CD4-positive, alpha-beta T cell treated with Interleukin-15 for 4 hours (primary cell): ENCODE data around the gene MPV17.
"Not testable (repeated sequence)": the region's sequence is repeated elsewhere in the genome, so short reads cannot be mapped to it uniquely, and the experiment has no call there.

Source experiments
- DNase-seq: peaks from one replicate; pipeline ENCODE4 v3.0.0-alpha.2; 2020; ENCODE audit warnings: low spot score

MPV17 gene

DNA sequence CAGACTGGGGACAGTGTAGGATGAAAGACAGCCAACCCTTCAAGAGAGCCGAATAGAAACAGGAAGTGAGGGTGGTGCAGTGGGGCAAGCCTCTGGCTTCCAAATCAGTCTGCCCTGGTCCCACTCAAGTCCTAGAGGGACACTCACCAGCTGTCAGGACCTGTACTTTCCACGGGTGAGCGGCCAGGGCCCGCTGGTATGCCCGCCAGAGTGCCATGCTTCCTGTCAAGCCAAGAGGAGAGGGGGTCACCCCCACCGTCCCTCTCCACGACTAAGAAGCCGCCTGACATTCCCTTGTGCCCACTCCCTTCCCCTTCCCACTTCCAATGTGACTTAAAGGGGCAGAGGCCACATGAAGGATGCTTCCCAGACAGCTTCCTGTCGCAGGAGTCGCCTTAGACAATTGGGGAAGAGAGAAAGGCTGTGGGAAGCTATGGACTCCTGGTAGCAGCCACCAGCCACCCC is 564 bp downstream of the MPV17 start:
- no peak for DNase-seq

DNA sequence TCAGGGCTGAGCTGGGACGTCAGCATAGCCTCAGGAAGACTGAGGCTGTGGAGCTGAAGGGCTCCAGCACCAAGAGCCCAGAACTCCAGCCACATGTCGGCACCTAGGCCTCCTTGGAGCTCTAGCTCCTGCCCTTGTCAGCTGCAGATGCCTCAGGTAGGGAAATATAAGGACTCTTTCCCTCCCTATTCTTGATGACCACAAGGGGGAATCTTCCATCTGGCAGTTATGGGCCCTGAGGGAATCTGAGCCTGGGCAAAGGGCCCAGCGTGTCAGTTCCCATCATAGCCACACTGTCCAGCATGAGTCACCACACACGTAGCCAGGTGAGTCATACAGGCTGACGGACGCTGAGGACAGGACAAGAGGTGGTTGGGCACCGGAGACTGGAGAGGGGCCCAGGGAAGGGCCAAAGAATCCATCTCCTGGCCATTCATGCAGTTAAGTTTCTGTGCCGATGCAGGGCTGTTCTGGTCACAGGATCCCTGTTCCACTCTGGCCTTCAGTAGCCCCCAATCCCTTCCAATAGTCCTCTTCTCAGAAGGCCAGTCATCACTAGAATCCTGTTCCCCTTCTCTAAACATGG is 1.8 kb downstream of the MPV17 start:
- DNase-seq = no peak

DNA sequence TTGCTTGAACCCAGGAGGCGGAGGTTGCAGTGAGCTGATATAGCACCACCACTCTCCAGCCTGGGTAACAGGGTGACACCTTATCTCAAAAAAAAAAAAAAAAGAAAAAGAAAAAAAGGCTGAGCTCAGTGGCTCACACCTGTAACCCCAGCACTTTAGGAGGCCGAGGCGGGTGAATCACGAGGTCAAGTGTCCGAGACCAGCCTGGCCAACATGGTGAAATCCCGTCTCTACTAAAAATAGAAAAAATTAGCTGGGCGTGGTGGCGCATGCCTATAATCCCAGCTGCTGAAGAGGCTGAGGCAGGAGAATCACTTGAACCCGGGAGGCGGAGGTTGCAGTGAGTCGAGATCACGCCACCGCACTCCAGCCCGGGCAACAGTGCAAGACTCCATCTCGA is 3.1 kb downstream of the MPV17 start:
- DNase-seq = not testable (repeated sequence)

DNA sequence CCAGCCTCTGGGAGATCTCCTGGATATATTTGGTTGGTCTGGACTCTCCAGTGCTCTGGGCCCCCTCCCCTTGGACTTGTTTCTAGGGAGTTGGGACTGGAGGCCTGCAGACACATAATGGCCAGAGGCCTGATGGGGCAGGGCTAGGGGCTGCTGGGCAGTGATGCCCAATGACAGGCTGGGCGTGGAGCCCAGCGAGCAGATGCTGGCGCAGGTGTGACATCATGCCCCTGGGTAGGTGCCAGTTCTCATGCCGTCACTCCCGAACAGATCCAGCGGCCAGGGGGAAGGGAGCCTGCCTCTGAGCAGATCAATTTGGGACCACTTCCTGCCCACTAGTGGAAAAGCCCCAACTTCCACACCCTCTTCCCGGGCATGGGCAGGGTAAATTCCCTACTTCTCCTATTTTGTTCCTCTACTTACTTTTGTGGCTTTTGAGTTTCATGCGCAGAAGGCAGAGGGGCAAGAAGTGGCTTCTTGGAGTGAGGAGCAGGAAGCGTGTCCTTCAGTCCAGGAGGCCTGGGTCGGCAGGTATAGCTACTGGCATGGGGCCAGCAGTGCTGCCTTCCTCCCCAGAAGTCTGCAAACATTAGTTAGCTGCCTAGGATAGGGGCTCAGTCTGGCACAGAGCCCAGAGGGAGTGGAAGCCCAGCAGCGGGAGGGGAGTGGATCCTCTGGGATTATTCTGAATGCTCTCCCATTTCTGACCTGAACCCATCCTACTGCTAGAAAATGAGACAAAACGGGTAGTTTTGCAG is 6.1 kb downstream of the MPV17 start:
- DNase-seq = no peak

DNA sequence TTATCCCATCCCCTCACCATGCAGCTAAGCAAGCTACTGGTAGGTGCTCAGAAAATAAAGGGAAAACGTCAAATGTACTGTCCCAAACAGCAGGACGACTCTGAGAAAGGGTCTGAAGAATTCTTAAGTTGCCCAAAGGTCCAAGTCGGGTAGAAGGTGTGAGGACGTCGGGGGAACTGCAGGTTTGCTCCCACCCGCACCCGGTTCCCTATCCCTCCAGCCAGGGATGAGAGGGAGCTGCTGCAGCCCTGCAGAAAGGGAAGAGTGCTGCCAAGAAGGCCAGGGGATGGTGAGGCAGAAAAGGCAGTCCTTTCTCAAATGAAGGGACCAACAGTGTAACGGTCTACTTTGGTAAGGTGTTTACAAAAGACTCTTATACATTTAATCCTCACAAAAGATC is 7.8 kb downstream of the MPV17 start:
- DNase-seq = no peak

- no peak for DNase-seq
Measured at GRCh38 chr2:27314709-27315108, 8.2 kb downstream of the MPV17 start.

- DNase-seq = no peak
Measured at GRCh38 chr2:27313882-27314645, 8.8 kb downstream of the MPV17 start.

DNA sequence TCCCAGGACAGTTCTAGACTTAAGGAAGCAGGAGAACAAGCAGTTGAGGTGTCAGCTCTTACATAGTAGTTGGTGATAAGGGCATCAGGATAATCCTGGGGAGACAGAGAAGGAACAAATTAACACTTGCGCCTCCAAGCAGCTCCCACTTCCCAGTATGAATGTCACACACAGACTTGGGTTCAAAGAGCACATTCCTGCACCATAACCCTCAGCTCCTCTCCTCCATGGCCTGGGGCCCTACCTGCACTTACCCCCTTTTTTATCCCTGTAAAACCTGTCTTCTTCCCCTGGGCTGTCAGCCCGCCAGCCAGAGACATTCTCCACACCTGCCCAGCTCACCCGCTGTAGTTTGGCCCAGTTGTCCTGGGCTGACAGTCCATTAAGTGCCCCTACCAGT is 10.7 kb downstream of the MPV17 start:
- DNase-seq = no peak

GRCh38 chr2:27309651-27310050 is 13.2 kb downstream of the MPV17 start:
- no peak for DNase-seq

GRCh38 chr2:27308359-27308881 is 14.5 kb downstream of the MPV17 start, which contains the start of gene UCN:
Gene UCN (minus strand): TSS chr2:27308445. CDS start chr2:27307895, 550 bp downstream.
- DNase-seq = no peak

GRCh38 chr2:27307545-27308358 is 15.1 kb downstream of the MPV17 start:
- no peak for DNase-seq

DNA sequence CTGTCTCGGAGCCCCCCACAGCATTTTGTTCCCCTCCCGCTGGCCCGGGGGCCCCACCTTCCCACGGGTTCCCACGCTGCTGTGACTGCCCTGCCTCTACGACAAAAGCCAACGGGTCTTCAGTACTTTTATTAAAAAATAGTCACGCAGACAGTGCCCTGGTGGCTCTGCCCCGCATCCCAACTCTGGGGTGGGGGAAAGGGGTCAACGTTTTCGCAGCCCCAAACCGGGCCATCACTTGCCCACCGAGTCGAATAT is 15.7 kb downstream of the MPV17 start:
- no peak for DNase-seq

- peak; percentile 10 for DNase-seq
Measured at GRCh38 chr2:27306573-27307286, 16.2 kb downstream of the MPV17 start.

DNA sequence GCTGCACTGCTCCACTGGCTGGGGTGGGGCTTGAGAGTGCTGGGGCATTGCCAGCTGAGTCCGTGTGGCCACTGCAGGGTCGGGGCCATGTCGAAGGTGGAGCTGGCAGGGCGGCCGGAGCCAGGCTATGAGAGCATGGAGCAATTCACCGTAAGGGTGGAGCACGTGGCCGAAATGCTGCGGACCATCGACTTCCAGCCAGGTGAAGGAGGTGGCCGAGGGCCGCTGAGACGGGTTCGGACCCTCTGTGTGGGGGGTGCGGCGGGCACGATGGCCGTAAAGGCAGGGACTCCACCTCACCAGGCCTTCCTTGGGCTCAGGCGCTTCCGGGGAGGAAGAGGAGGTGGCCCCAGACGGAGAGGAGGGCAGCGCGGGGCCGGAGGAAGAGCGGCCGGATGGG is 16.8 kb downstream of the MPV17 start:
- DNase-seq = no peak

- DNase-seq = no peak
Measured at GRCh38 chr2:27305516-27305915, 17.4 kb downstream of the MPV17 start.

- DNase-seq = no peak
Measured at GRCh38 chr2:27304488-27305240, 18.2 kb downstream of the MPV17 start.

DNA sequence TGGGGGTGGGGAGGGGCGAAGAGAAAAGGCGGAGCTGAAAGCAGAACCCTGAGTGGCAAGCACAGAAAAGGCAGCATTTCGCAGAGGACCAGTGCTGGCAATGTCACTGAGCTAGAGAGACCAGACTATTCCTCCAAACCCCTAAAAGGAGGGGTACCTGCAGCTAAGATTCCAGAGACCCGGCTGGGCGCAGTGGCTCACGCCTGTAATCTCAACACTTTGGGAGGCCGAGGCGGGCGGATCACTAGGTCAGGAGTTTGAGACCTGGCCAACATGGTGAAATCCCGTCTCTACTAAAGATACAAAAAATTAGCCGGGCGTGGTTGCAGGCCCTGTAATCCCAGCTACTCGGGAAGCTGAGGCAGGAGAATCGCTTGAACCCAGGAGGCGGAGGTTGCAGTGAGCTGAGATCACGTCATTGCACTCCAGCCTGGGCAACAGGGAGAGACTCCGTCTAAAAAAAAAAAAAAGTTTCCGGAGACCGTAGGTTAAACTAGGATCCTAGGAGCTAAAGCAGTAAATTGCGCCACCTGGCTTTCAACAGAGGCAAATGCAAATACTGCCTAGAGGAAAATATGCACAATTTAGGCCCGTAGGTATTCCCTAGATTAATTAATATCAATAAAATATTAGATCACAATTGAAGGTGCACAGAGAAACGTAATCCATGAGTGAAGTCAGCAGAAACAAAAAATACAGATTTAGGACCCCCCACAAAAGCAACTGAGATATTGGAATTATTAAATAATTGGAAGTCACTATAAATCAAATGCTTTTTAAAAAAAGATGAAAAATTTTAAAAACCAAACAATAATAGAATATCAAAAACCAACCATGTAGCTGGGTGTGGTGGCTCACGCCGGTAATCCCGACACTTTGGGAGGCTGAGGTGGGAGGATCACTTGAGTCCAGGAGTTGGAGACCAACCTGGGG is 19.5 kb downstream of the MPV17 start:
- DNase-seq = peak; percentile 55

DNA sequence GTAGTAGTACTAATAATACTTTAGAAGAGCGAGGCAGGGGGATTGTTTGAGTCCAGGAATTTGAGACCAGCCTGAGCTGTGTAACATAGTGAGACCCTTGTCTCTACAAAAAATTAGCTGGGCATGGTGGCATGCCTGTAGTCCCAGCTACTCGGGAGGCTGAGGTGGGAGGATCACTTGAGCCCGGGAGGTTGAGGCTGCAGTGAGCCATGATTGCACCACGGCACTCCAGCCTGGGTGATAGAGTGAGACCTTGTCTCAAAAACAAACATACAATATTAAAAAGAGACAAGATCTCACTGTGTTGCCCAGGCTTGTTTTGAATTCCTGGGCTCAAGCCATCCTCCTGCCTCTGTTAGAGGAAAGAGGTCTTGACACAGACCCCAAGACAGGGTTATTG is 22.3 kb downstream of the MPV17 start:
- not testable (repeated sequence) for DNase-seq

- DNase-seq = no peak
Measured at GRCh38 chr2:27298391-27299080, 24.4 kb downstream of the MPV17 start.
